ENCODE measurements around the gene PAQR8. TPM values are rescaled to one million over a fixed set of nuclear protein-coding genes. Genes with fewer than 3 reads are reported as not detected.

PAQR8 gene
- total RNA-seq, 1 experiment from 2014 or later, result 3.6 TPM

DNA sequence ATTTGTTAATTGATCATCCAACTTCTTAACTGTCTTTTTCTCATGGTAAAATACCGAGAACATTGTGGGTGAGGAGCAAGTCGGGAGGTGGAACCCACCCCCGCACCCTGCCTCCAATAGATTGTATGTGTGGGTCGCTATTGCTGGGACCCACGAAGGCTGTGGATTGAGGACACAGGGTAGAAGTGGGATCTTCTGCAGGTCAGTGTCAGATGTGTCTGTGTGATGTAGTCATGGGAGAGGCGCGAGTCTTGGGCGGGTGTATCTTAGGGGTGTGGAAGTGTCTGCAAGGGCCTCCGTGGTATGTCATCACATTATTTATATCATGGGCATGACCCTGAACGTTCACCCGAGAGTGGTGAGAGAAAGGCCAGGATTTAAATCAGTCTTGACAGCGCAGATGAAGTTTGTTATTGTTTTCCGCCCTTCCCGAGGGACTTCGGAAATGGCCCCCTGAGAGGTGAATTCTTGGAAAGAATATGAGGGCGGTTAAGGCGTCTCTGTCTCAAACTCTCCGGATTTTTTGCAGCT lies 472 bp upstream of the PAQR8 start:
- peak overlapping the region; percentile 77 to 81 for H3K4me3 ChIP-seq (ENCODE audit: low read depth in 2 of 2, low read length in 2 of 2)
- intact Hi-C loops (cut with micrococcal nuclease; ENCODE audit: unreplicated experiment), result no loop called here
- CTCF ChIA-PET, result no interaction called here
- no peak for TF ChIP-seq SIN3A (IDR thresholded peaks at IDR 0.05; ENCODE audit: borderline replicate concordance, insufficient read depth, low read depth, low read length)
- TF ChIP-seq TCF7L2 (IDR thresholded peaks at IDR 0.05; ENCODE audit: low read depth, low read length), result no peak
- TF ChIP-seq POLR2AphosphoS5 (IDR thresholded peaks at IDR 0.05; ENCODE audit: low read depth, low read length), result no peak
- peak; percentile 32 for ATAC-seq
- H3K27me3 ChIP-seq (ENCODE audit: control insufficient read depth, insufficient read depth, low read length), result no peaks in the 10 kb centered on the region; the same call in 1 of the 2 replicates
- peak overlapping the region; percentile 10; the same call in 1 of the 2 replicates for H3K27ac ChIP-seq (ENCODE audit: low read length)
- H3K36me3 ChIP-seq (ENCODE audit: control insufficient read depth, insufficient read depth, low read length), result no peaks in the 10 kb centered on the region; the same call in 1 of the 2 replicates
- BruUV-seq (replicated peaks), result no TSS peak
- no peaks in the 10 kb centered on the region for H3K9me3 ChIP-seq (ENCODE audit: control insufficient read depth, insufficient read depth, low read depth, low read length)
- POLR2A ChIA-PET, result interaction anchor here (0.8 kb wide), 1 partner anchor 9 kb away, joined by 3 read pairs; no protein-coding TSS in a partner anchor
- peaks cover 8% of the 10 kb centered on the region for H3K4me1 ChIP-seq (ENCODE audit: control insufficient read depth, insufficient read depth, low read length)
- DNase-seq (ENCODE audit: low read depth, low spot score), result no peak
- in situ Hi-C loops (cut with HindIII; ENCODE audit: low pct_unique_long_range_greater_than_20kb, low sequenced_read_pairs), result no loop called here

GRCh38 chr6:52362443-52363227 lies 684 bp downstream of the PAQR8 start:
- CTCF ChIA-PET, result interaction anchor here (0.5 kb wide), 1 partner anchor 53 kb away, joined by 6 read pairs; no protein-coding TSS in a partner anchor
- in situ Hi-C loops (cut with HindIII; ENCODE audit: low pct_unique_long_range_greater_than_20kb, low sequenced_read_pairs) (no loop called here), intact Hi-C loops (cut with micrococcal nuclease; ENCODE audit: unreplicated experiment) (loop anchor here (2.0 kb wide), 1 partner anchor 78 kb away; the partner anchor contains the start of gene MCM3)
- Histone ChIP-seq H3K36me3 (ENCODE audit: control insufficient read depth, insufficient read depth, low read length) (no peaks in the 10 kb centered on the region; the same call in 1 of the 2 replicates), H3K9me3 (ENCODE audit: control insufficient read depth, insufficient read depth, low read depth, low read length) (no peaks in the 10 kb centered on the region), H3K4me1 (ENCODE audit: control insufficient read depth, insufficient read depth, low read length) (peaks cover 8% of the 10 kb centered on the region), H3K27me3 (ENCODE audit: control insufficient read depth, insufficient read depth, low read length) (no peaks in the 10 kb centered on the region; the same call in 1 of the 2 replicates), H3K4me3 (ENCODE audit: low read depth in 2 of 2, low read length in 2 of 2) (peak overlapping the region; percentile 77 to 81), H3K27ac (ENCODE audit: low read length) (peak overlapping the region; percentile 73)
- POLR2A ChIA-PET, result interaction anchor here (0.6 to 0.8 kb wide), 2 partner anchors 10 to 56 kb away, joined by 3 to 7 read pairs; no protein-coding TSS in a partner anchor
- BruUV-seq (replicated peaks), result no TSS peak
- ATAC-seq (peak; percentile 71), DNase-seq (ENCODE audit: low read depth, low spot score) (no peak)
- TF ChIP-seq POLR2AphosphoS5 (IDR thresholded peaks at IDR 0.05; ENCODE audit: low read depth, low read length), result no peak
- TF ChIP-seq, protein P1, sequence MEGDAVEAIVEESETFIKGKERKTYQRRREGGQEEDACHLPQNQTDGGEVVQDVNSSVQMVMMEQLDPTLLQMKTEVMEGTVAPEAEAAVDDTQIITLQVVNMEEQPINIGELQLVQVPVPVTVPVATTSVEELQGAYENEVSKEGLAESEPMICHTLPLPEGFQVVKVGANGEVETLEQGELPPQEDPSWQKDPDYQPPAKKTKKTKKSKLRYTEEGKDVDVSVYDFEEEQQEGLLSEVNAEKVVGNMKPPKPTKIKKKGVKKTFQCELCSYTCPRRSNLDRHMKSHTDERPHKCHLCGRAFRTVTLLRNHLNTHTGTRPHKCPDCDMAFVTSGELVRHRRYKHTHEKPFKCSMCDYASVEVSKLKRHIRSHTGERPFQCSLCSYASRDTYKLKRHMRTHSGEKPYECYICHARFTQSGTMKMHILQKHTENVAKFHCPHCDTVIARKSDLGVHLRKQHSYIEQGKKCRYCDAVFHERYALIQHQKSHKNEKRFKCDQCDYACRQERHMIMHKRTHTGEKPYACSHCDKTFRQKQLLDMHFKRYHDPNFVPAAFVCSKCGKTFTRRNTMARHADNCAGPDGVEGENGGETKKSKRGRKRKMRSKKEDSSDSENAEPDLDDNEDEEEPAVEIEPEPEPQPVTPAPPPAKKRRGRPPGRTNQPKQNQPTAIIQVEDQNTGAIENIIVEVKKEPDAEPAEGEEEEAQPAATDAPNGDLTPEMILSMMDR (IDR thresholded peaks at IDR 0.05), result peak; percentile 21; the same call in 1 of the 2 replicates

DNA sequence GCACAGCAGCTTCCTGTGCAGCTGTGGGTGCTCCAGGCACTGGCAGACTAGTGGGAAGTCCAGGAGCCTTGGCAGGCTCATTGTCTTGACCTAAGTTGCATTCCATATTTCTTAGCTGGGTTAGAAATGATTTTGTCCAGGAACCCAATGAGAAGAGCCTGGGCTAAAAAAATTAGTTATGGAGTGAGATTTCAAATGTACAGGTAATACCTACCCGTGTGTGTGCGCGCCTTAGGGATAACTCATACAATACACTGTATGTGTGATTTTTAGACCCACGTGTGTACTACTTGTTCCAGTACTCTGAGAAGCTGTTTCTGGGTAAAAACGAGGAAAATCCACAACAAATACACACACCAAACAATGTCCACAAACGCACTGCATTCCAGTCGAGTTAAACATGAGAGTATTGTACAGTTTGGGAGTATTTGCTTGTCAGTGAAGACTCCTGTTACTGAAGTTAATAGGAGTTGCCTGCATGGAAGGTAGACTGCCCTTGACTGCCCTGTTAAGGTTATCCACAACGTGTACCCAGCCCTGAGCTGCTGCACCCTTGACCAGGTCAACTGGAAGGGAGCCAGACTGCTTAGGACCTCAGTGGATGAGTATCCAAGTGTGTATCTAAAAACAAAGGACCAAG lies 1.4 kb downstream of the PAQR8 start:
- peaks cover 8% of the 10 kb centered on the region for H3K4me1 ChIP-seq (ENCODE audit: control insufficient read depth, insufficient read depth, low read length)
- peak overlapping the region; percentile 77 to 81 for H3K4me3 ChIP-seq (ENCODE audit: low read depth in 2 of 2, low read length in 2 of 2)
- ATAC-seq, result peak; percentile 51
- POLR2A ChIA-PET, result no interaction called here
- no TSS peak for BruUV-seq (replicated peaks)
- in situ Hi-C loops (cut with HindIII; ENCODE audit: low pct_unique_long_range_greater_than_20kb, low sequenced_read_pairs), result no loop called here
- H3K36me3 ChIP-seq (ENCODE audit: control insufficient read depth, insufficient read depth, low read length), result no peaks in the 10 kb centered on the region; the same call in 1 of the 2 replicates
- no peak for DNase-seq (ENCODE audit: low read depth, low spot score)
- H3K9me3 ChIP-seq (ENCODE audit: control insufficient read depth, insufficient read depth, low read depth, low read length), result no peaks in the 10 kb centered on the region
- no peaks in the 10 kb centered on the region; the same call in 1 of the 2 replicates for H3K27me3 ChIP-seq (ENCODE audit: control insufficient read depth, insufficient read depth, low read length)
- intact Hi-C loops (cut with micrococcal nuclease; ENCODE audit: unreplicated experiment), result loop anchor here (2.0 kb wide), 1 partner anchor 79 kb away; the partner anchor contains the start of gene MCM3
- TF ChIP-seq, protein P2, sequence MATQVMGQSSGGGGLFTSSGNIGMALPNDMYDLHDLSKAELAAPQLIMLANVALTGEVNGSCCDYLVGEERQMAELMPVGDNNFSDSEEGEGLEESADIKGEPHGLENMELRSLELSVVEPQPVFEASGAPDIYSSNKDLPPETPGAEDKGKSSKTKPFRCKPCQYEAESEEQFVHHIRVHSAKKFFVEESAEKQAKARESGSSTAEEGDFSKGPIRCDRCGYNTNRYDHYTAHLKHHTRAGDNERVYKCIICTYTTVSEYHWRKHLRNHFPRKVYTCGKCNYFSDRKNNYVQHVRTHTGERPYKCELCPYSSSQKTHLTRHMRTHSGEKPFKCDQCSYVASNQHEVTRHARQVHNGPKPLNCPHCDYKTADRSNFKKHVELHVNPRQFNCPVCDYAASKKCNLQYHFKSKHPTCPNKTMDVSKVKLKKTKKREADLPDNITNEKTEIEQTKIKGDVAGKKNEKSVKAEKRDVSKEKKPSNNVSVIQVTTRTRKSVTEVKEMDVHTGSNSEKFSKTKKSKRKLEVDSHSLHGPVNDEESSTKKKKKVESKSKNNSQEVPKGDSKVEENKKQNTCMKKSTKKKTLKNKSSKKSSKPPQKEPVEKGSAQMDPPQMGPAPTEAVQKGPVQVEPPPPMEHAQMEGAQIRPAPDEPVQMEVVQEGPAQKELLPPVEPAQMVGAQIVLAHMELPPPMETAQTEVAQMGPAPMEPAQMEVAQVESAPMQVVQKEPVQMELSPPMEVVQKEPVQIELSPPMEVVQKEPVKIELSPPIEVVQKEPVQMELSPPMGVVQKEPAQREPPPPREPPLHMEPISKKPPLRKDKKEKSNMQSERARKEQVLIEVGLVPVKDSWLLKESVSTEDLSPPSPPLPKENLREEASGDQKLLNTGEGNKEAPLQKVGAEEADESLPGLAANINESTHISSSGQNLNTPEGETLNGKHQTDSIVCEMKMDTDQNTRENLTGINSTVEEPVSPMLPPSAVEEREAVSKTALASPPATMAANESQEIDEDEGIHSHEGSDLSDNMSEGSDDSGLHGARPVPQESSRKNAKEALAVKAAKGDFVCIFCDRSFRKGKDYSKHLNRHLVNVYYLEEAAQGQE (IDR thresholded peaks at IDR 0.05; ENCODE audit: insufficient read depth in 1 of 2, low read depth in 2 of 2, low read length in 1 of 2), result no peak
- TF ChIP-seq POLR2AphosphoS5 (IDR thresholded peaks at IDR 0.05; ENCODE audit: low read depth, low read length) (no peak), SIN3A (IDR thresholded peaks at IDR 0.05; ENCODE audit: borderline replicate concordance, insufficient read depth, low read depth, low read length) (no peak)
- CTCF ChIA-PET, result no interaction called here
- H3K27ac ChIP-seq (ENCODE audit: low read length), result no peak overlapping the region; the same call in 1 of the 2 replicates

Data from Panc1 (cell line).